Astrocyte (in vitro differentiated cells and primary cell): Measurements from ENCODE around the gene CBR4.
"Not testable (repeated sequence)": the region's sequence is repeated elsewhere in the genome, so short reads cannot be mapped to it uniquely, and the experiment has no call there.

Experiments used
- CTCF ChIP-seq: IDR thresholded peaks from 2 replicates; pipeline ENCODE4 v1.5.1; 2011; ENCODE audit warnings: low read depth, mild to moderate bottlenecking, inconsistent platforms, low read length, moderate library complexity; ENCODE audit not compliant: insufficient read depth
- EZH2 ChIP-seq: IDR thresholded peaks from 2 replicates; pipeline ENCODE4 v1.6.1; 2012; ENCODE audit warnings: mild to moderate bottlenecking, low read length, inconsistent platforms; ENCODE audit not compliant: insufficient read depth

- TF ChIP-seq CTCF, EZH2: not testable (repeated sequence)
Observed at GRCh38 chr4:168952821-168953246, 57.2 kb downstream of the CBR4 start.
